ENCODE results near the gene KLHL15. TPM values are rescaled to one million over a fixed set of nuclear protein-coding genes. Genes with fewer than 3 reads are reported as not detected.

Gene KLHL15
- total and polyA plus RNA-seq, 2 of the 13 experiments (the other 11 are each of a cell fraction or from before 2014, with no cell fraction given): 2.8 to 5.5 TPM

GRCh38 chrX:23935106-23935505 lies 91.9 kb downstream of the KLHL15 start (continued):
- TF ChIP-seq POGK (CRISPR knock-in tag; conservative IDR thresholded peaks at IDR 0.05): no peak

Other genes with a start within 250 kb of the KLHL15 start
- 216 and 237 TPM in 2 replicates for gene SAT1, start 244.0 kb downstream of the KLHL15 start, total RNA-seq (2016; rRNA removed; fragmentation: Illumina TruSeq; extraction: Trizol)
- gene SAT1, start 244.0 kb downstream of the KLHL15 start, polyA plus RNA-seq (2011; rRNA removed): 1,213 and 1,243 TPM in 2 replicates
- 22.1 and 27.8 TPM in 2 replicates for gene APOO, start 119.2 kb downstream of the KLHL15 start, total RNA-seq (2016; rRNA removed; fragmentation: Illumina TruSeq; extraction: Trizol)
- 9.7 and 9.9 TPM in 2 replicates for gene APOO, start 119.2 kb downstream of the KLHL15 start, polyA plus RNA-seq (2011; rRNA removed)
- gene CXorf58, start 119.2 kb downstream of the KLHL15 start, total RNA-seq (2016; rRNA removed; fragmentation: Illumina TruSeq; extraction: Trizol): not detected in 2 replicates
- gene CXorf58, start 119.2 kb downstream of the KLHL15 start, polyA plus RNA-seq (2011; rRNA removed): not detected in 2 replicates
- gene EIF2S3, start 27.8 kb upstream of the KLHL15 start, total RNA-seq (2016; rRNA removed; fragmentation: Illumina TruSeq; extraction: Trizol): 183 and 238 TPM in 2 replicates
- 60.2 and 61.0 TPM in 2 replicates for gene EIF2S3, start 27.8 kb upstream of the KLHL15 start, polyA plus RNA-seq (2011; rRNA removed)
- gene ZFX, start 122.5 kb upstream of the KLHL15 start, total RNA-seq (2016; rRNA removed; fragmentation: Illumina TruSeq; extraction: Trizol): 37.3 and 66.3 TPM in 2 replicates
- 13.8 and 14.9 TPM in 2 replicates for gene ZFX, start 122.5 kb upstream of the KLHL15 start, polyA plus RNA-seq (2011; rRNA removed)

All from HepG2 (cell line).